GM13977 (cell line): ENCODE measurements around the gene ANXA4.

Experiments used
- DNase-seq: peaks from one replicate; pipeline ENCODE4 v3.0.0; 2012; ENCODE audit warnings: low spot score
- in situ Hi-C: fragments of 300-500 bp; cut with MboI; formaldehyde crosslinking; loops from one replicate; pipeline ENCODE4 v1.12.0; 2022; ENCODE audit warnings: low sequenced_read_pairs, low pct_unique_long_range_greater_than_20kb, mixed read lengths, inconsistent platforms; ENCODE audit not compliant: unreplicated experiment
- TF ChIP-seq, protein P1 (sequence below): IDR thresholded peaks from 2 replicates; pipeline ENCODE4 v1.5.1; 2012; ENCODE audit warnings: mild to moderate bottlenecking, control low read depth; ENCODE audit not compliant: insufficient read depth; ENCODE audit errors: extremely low read depth, missing control alignments

The ANXA4 gene

DNA sequence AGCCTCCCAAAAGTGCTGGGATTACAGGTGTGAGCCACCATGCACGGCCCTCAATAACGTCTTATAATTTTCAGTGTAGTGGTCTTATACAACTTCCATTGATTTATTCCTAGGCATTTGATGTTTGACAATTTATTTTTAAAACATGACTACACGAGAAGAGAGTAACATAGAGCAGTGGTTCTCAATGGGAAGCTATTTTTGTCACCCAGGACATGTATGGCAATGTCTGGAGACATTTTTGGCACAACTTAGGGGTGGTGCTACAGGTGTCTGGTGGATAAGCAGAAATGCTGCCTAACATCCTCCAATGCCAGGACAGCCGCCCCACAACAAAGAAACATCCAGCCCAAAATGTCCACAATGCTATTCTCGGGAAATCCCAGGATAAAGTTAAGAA is 12.7 kb upstream of the ANXA4 start:
- TF ChIP-seq, protein P1, sequence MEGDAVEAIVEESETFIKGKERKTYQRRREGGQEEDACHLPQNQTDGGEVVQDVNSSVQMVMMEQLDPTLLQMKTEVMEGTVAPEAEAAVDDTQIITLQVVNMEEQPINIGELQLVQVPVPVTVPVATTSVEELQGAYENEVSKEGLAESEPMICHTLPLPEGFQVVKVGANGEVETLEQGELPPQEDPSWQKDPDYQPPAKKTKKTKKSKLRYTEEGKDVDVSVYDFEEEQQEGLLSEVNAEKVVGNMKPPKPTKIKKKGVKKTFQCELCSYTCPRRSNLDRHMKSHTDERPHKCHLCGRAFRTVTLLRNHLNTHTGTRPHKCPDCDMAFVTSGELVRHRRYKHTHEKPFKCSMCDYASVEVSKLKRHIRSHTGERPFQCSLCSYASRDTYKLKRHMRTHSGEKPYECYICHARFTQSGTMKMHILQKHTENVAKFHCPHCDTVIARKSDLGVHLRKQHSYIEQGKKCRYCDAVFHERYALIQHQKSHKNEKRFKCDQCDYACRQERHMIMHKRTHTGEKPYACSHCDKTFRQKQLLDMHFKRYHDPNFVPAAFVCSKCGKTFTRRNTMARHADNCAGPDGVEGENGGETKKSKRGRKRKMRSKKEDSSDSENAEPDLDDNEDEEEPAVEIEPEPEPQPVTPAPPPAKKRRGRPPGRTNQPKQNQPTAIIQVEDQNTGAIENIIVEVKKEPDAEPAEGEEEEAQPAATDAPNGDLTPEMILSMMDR, result no peak
- in situ Hi-C loops, result loop anchor here (10.0 kb wide), 1 partner anchor 176 kb away; no protein-coding TSS in a partner anchor
- DNase-seq, result no peak

DNA sequence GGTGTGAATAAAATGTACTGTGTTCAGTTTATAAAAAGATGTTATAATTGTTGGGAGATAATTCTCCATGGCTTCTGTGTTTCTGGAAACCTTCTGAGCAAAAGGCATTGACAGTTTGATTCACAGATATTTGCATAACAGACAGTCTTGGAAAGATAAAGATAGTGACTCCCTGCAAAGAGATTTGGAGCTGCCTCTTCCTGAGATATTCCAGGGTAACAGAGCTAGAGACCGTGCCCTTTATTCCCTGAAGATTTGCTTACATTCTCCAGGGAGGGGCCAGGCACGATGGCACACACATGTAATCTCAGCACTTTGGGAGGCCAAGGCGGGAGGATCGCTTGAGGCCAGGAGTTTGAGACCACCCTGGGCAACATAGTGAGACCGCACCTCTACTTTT is 12.2 kb upstream of the ANXA4 start:
- in situ Hi-C loops, result loop anchor here (10.0 kb wide), 1 partner anchor 175 kb away; no protein-coding TSS in a partner anchor
- DNase-seq, result no peak
- TF ChIP-seq, protein P1, result no peak

DNA sequence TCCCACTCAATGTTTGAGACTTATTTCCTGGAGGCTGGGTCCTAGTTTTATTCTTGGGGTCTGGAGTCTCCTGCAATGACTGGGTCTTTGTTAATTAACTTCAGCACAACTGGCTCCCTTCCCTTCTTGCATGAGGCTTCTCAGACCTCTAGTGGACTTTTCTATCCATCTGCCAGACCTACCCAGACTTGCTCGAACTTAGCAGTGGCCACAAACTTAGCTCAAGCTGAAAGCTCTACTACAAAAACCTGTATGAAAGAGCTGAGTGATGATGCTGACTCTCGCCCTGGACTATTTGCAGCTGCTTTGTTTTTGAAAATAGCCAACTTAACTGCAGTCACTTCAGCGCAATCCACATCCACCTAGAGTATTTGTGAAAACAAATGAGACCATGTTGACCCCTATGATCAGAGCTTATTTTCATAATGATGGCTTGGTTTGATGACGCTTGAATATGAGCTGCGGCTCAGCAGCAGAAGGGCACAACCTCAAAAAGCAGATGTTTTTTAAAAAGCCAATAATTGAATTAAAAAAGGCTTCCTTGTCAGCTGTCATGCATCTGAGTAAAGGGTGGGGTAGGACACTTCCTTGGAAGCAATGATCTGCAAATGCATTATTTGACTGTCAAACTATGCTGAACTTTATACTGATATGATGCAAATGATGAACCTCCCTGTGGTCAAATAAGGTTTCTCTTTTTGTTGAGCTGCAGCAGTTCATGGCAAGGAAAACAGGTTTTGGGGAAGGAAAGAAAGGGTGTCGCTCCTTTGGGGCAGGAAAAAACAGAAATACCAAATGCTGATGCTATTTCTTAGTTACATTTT is 10.6 kb upstream of the ANXA4 start:
- no peak for DNase-seq
- TF ChIP-seq, protein P1, result no peak
- in situ Hi-C loops, result no loop called here

DNA sequence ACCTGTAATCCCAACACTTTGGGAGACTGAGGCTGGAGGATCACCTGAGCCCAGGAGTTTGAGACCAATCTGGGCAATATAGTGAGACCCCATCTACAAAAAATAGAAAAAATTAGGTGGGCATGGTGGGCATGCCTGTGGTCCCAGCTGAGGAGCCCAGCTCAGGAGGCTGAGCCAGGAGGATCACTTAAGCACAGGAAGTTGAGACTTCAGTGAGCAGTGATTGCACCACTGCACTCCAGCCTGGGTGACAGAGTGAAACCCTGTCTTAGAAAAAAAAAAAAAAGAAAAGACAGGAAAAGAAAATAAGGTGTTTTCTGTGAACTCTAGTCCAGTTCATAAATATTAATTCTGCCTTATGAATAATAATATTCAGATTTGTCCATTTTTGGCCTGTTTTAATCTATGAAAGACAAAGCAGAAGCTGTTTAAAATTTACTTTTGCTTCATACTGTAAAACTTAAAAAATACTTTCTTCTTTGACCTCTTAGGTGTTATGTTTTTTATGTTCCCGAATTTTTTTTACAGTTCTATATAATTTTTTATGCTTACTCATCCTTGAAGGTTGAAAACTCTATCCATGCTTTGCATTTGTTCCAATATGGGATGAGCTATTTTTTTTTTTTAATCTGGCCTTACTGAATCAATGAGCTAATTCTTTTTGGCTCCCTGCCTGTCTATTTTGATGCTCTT is 8.4 kb upstream of the ANXA4 start:
- DNase-seq, result no peak
- TF ChIP-seq, protein P1, result no peak
- in situ Hi-C loops, result no loop called here

DNA sequence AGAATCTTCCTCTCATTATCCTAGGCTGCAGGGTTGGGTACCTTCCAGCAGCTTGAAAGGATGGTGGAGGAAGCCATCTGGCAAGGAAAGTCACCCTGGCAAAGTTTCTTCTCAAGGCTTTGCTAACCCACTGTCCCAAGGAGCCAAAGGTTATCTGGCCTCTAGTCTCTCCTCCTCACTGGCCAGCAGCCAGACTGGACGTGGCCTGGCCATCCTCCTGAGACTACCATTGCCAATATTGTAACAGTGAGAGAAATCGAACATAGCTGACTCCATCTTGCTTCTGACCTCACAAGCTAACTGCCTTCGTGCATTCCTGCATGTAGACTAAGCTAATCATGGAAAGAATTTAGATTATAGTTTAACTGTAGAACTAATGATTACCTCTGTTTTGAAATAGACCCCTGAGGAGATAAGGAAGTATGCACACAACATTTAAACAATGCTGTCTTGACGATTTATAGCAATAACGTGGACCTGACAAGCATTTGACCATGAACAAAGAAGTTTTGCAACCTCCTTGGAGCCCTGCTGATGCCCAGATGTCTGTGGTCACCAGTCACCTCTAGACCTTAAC is 7.8 kb upstream of the ANXA4 start:
- DNase-seq, result no peak
- TF ChIP-seq, protein P1, result no peak
- in situ Hi-C loops, result no loop called here

DNA sequence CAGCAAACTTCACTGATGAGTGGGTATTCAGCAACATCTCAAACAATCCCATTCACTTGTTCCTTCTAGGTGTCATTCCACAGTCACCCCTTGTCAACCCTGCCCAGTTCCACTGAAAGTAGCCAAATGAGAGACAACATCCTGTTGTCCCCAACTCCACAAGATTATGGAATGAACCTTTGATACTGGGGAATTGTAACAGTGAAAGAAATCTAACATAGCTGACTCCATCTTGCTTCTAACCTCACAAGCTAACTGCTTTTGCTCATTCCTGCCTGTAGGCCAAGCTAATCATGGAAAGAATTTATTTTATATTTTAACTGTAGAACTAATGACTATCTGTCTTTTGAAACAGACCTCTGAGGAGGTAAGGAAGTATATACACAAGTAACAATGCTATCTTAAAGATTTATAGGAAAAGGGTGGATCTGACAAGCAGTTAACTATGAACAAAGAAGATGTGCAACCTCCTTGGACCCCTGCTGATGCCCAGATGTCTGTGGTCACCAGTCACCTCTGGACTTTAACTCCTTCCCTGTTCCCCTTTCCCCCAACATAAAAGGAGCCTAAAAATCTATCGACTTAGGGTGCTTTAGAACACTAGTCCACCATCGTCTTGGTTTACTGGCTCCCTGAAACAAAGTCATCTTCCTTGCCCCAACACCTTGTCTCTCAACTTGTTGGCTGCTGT is 6.9 kb upstream of the ANXA4 start:
- no peak for DNase-seq
- TF ChIP-seq, protein P1, result no peak
- in situ Hi-C loops, result no loop called here
